GM15510 (cell line): ENCODE measurements around the gene TCF12.

Source experiments
- POLR2A ChIP-seq: IDR thresholded peaks from 3 replicates; pipeline ENCODE4 v1.6.1; 2011; ENCODE audit warnings: borderline replicate concordance; ENCODE audit not compliant: insufficient read length; ENCODE audit errors: extremely low read depth

TCF12 gene

GRCh38 chr15:57159767-57160166 lies 241.3 kb downstream of the TCF12 start:
- TF ChIP-seq POLR2A: no peak

- no peak for TF ChIP-seq POLR2A
Measured at GRCh38 chr15:57160823-57161560, 242.5 kb downstream of the TCF12 start.

- no peak for TF ChIP-seq POLR2A
Measured at GRCh38 chr15:57165992-57166391, 247.5 kb downstream of the TCF12 start.

- TF ChIP-seq POLR2A: no peak
Measured at GRCh38 chr15:57167821-57168395, 249.5 kb downstream of the TCF12 start.

- no peak for TF ChIP-seq POLR2A
Measured at GRCh38 chr15:57169643-57170042, 251.2 kb downstream of the TCF12 start.

- TF ChIP-seq POLR2A: no peak
Measured at GRCh38 chr15:57171426-57171825, 253.0 kb downstream of the TCF12 start.

GRCh38 chr15:57172925-57173324 lies 254.5 kb downstream of the TCF12 start:
- no peak for TF ChIP-seq POLR2A

GRCh38 chr15:57183041-57183440 lies 264.6 kb downstream of the TCF12 start:
- no peak for TF ChIP-seq POLR2A

GRCh38 chr15:57183614-57184344 lies 265.3 kb downstream of the TCF12 start:
- no peak for TF ChIP-seq POLR2A

- TF ChIP-seq POLR2A: no peak
Measured at GRCh38 chr15:57184502-57184901, 266.1 kb downstream of the TCF12 start.

GRCh38 chr15:57185507-57186074 lies 267.1 kb downstream of the TCF12 start:
- no peak for TF ChIP-seq POLR2A

GRCh38 chr15:57189466-57189865 lies 271.0 kb downstream of the TCF12 start:
- TF ChIP-seq POLR2A: no peak

- TF ChIP-seq POLR2A: no peak
Measured at GRCh38 chr15:57190208-57190607, 271.8 kb downstream of the TCF12 start.

GRCh38 chr15:57193161-57193560 lies 274.7 kb downstream of the TCF12 start:
- TF ChIP-seq POLR2A: no peak

- TF ChIP-seq POLR2A: no peak
Measured at GRCh38 chr15:57195326-57195725, 276.9 kb downstream of the TCF12 start.
